T-cell (primary cell): ENCODE measurements around the gene AFAP1L1. TPM values are rescaled to one million over a fixed set of nuclear protein-coding genes. Genes with fewer than 3 reads are reported as not detected.
"Not testable (repeated sequence)": the region's sequence is repeated elsewhere in the genome, so short reads cannot be mapped to it uniquely, and the experiment has no call there.

Source experiments
- ATAC-seq, 4 experiments: fragments of 200-7000 bp in 3 of 4; fragments of 150-1000 bp in 1 of 4; cut with Tn5 transposase; replicated peaks in 1 of 4; 1 replicate in 3 of 4; 2 replicates in 1 of 4; pipeline ENCODE4 v1.10.0; 2021; ENCODE audit warnings: moderate library complexity in 3 of 4, mild to moderate bottlenecking in 2 of 4, moderate number of reproducible peaks in 1 of 4
- CTCF ChIA-PET, 2 donors: fragments of 300-600 bp; sonication (Branson Sonifier 250); formaldehyde crosslinking; loops; one replicate each; lab custom pipeline; 2022; ENCODE audit warnings: antibody characterized with exemption in 2 of 2; lab: Charles Lee
- POLR2A ChIA-PET, 2 donors: fragments of 300-600 bp; sonication (Branson Sonifier 250); formaldehyde crosslinking; loops; one replicate each; lab custom pipeline; 2022; ENCODE audit warnings: antibody characterized with exemption in 2 of 2; lab: Charles Lee
- DNase-seq, 35 experiments: peaks; one replicate each; pipeline versions ENCODE4 v3.0.0 to v3.0.0-alpha.2; 2013 to 2023
- H3K27ac ChIP-seq: one replicate; pipeline ENCODE4 v1.5.1; 2013; ENCODE audit warnings: low read length
- H3K27me3 ChIP-seq, 2 experiments: replicated peaks in 1 of 2; 1 replicate in 1 of 2; 2 replicates in 1 of 2; pipeline versions ENCODE4 v1.6.1 to v1.7.0; 2013; ENCODE audit warnings: low read length in 1 of 2, mixed read lengths in 1 of 2; ENCODE audit not compliant: control insufficient read depth in 2 of 2, insufficient read depth in 2 of 2; ENCODE audit errors: extremely low read depth in 1 of 2
- H3K36me3 ChIP-seq, 2 donors: 1 replicate in 1 of 2; 2 replicates in 1 of 2; pipeline versions ENCODE4 v1.6.1 to v1.7.0; 2013; ENCODE audit warnings: low read length in 1 of 2; ENCODE audit not compliant: control insufficient read depth in 2 of 2, insufficient read depth in 1 of 2; ENCODE audit errors: extremely low read depth in 1 of 2
- H3K4me1 ChIP-seq, 2 experiments: 1 replicate in 1 of 2; 2 replicates in 1 of 2; pipeline versions ENCODE4 v1.6.1 to v1.7.0; 2013; ENCODE audit warnings: low read length in 2 of 2, mixed read lengths in 1 of 2; ENCODE audit not compliant: insufficient read depth in 2 of 2, control insufficient read depth in 1 of 2; ENCODE audit errors: extremely low read depth in 1 of 2
- H3K4me3 ChIP-seq, 2 donors: 1 replicate in 1 of 2; 2 replicates in 1 of 2; pipeline versions ENCODE4 v1.5.1 to v1.7.0; 2013; ENCODE audit warnings: mild to moderate bottlenecking in 2 of 2, low read length in 1 of 2, moderate library complexity in 1 of 2; ENCODE audit not compliant: control insufficient read depth in 1 of 2; ENCODE audit errors: extremely low read depth in 1 of 2
- H3K9me3 ChIP-seq: 2 replicates; pipeline ENCODE4 v1.7.0; 2013
- H3K27ac Mint-ChIP-seq, 2 donors: one replicate each; pipeline ENCODE4 v1.8.0; 2020 to 2021; ENCODE audit warnings: mild to moderate bottlenecking in 2 of 2, mixed read lengths in 2 of 2
- H3K27me3 Mint-ChIP-seq, 2 donors: one replicate each; pipeline ENCODE4 v1.8.0; 2021 to 2022; ENCODE audit warnings: mixed read lengths in 2 of 2
- H3K36me3 Mint-ChIP-seq: one replicate; pipeline ENCODE4 v1.8.0; 2021; ENCODE audit warnings: mixed read lengths
- H3K4me1 Mint-ChIP-seq, 3 donors: one replicate each; pipeline ENCODE4 v1.8.0; 2020 to 2022; ENCODE audit warnings: mixed read lengths in 3 of 3, mild to moderate bottlenecking in 1 of 3
- H3K4me3 Mint-ChIP-seq, 3 donors: one replicate each; pipeline ENCODE4 v1.8.0; 2020 to 2022; ENCODE audit warnings: mild to moderate bottlenecking in 3 of 3, mixed read lengths in 3 of 3, moderate library complexity in 3 of 3
- H3K9me3 Mint-ChIP-seq, 3 donors: one replicate each; pipeline ENCODE4 v1.8.0; 2020 to 2022; ENCODE audit warnings: mixed read lengths in 3 of 3
- WGBS: methylation state at CpG from one replicate; pipeline ENCODE4 v1.1.5; 2013; ENCODE audit warnings: missing lambda C conversion rate; ENCODE audit not compliant: insufficient coverage; 5-methylcytosine and 5-hydroxymethylcytosine counted together
- total RNA-seq, 35 experiments: library from RNA in 6 of 35; stranded (reverse) in 6 of 35; fragments of 120-200 nt in 1 of 35; gene quantifications; one replicate each; pipeline versions ENCODE4 v1.2.1 to v1.2.4 and lab custom pipeline; 2013 to 2026

AFAP1L1 gene
- total RNA-seq, 5 donors from 2014 or later (not counting 1 experiment from before 2014, with no cell fraction given), result 0.20 to 0.99 (median 0.50) TPM

- Mint-ChIP-seq H3K27ac (no peak overlapping the region), H3K36me3 (no peaks in the 10 kb centered on the region), H3K27me3 (no peaks in the 10 kb centered on the region), H3K4me3 (no peak overlapping the region), H3K9me3 (no peaks in the 10 kb centered on the region), H3K4me1 (peaks cover 0 to 4% (median 0%) of the 10 kb centered on the region in 3 donors)
- 77% methylated on average over 6 of the region's 11 CpGs for WGBS
- DNase-seq (no peak), ATAC-seq (no peak)
- H3K36me3 ChIP-seq, result no peaks in the 10 kb centered on the region
- POLR2A ChIA-PET, result no interaction called here
- no peaks in the 10 kb centered on the region for H3K4me1 ChIP-seq
- CTCF ChIA-PET, result interaction anchor here in 1 of 2 donors (0.6 kb wide), 2 partner anchors 71 to 1026 kb away, joined by 3 read pairs; no protein-coding TSS in a partner anchor
- no peak overlapping the region for H3K27ac ChIP-seq
- H3K4me3 ChIP-seq, result no peak overlapping the region
- H3K27me3 ChIP-seq, result no peaks in the 10 kb centered on the region
- H3K9me3 ChIP-seq, result no peaks in the 10 kb centered on the region
These were observed 118.2 kb downstream of the AFAP1L1 start for GRCh38 chr5:149389552-149390495.

DNA sequence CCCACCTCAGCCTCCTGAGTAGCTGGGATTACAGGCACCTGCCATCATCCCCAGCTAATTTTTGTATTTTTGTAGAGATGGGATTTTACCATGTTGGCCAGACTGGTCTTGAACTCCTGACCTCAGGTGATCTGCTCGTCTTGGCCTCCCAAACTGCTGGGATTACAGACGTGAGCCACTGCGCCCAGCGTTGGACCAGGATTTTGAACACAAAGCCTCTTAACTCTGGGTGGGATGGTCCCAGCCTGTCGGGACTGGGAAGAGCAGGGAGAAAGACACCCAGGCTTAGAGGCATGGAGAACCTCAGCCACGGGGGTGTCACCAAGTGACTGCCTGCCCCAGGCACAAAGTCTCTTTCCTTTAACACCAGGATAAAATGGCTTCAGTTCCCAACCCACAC lies 119.4 kb downstream of the AFAP1L1 start:
- H3K27me3 ChIP-seq, ATAC-seq, H3K4me1 Mint-ChIP-seq, H3K27me3 Mint-ChIP-seq, H3K4me3 Mint-ChIP-seq, H3K36me3 ChIP-seq, DNase-seq, H3K9me3 ChIP-seq, H3K36me3 Mint-ChIP-seq, H3K9me3 Mint-ChIP-seq, H3K27ac ChIP-seq, H3K27ac Mint-ChIP-seq, H3K4me1 ChIP-seq, H3K4me3 ChIP-seq, POLR2A ChIA-PET: not testable (repeated sequence)
- CTCF ChIA-PET, result interaction anchor here (0.6 to 0.7 kb wide), 4 partner anchors 8 to 998 kb away, joined by 3 read pairs; no protein-coding TSS in a partner anchor
- WGBS, result 80% methylated on average over 4 of the region's 6 CpGs

Other genes starting within 250 kb of the AFAP1L1 start
- not detected for gene SH3TC2, start 208.8 kb upstream of the AFAP1L1 start, total RNA-seq
- gene ABLIM3, start 130.4 kb upstream of the AFAP1L1 start, total RNA-seq, result under 1 TPM in 3 of 5 donors, not detected in 2; 0.07 to 0.30 (median 0.29) TPM
- gene GRPEL2, start 73.6 kb downstream of the AFAP1L1 start, total RNA-seq, result 10 to 100 TPM; 14.2 to 38.7 (median 31.5) TPM
- gene PCYOX1L, start 86.2 kb downstream of the AFAP1L1 start, total RNA-seq, result 10 to 100 TPM; 26.9 to 40.2 (median 35.0) TPM
- gene IL17B, start 107.4 kb downstream of the AFAP1L1 start, total RNA-seq, result not detected